Dedifferentiated amniotic fluid mesenchymal stem cell (primary cell): ENCODE measurements around the gene MMRN2.
"Not testable (repeated sequence)": the region's sequence is repeated elsewhere in the genome, so short reads cannot be mapped to it uniquely, and the experiment has no call there.

Source experiments
- DNase-seq: peaks from one replicate; pipeline ENCODE4 v3.0.0-alpha.2; 2016; ENCODE audit errors: extremely low spot score

Gene MMRN2

GRCh38 chr10:86941991-86942421, 15.4 kb downstream of the MMRN2 start:
- DNase-seq, result no peak

DNA sequence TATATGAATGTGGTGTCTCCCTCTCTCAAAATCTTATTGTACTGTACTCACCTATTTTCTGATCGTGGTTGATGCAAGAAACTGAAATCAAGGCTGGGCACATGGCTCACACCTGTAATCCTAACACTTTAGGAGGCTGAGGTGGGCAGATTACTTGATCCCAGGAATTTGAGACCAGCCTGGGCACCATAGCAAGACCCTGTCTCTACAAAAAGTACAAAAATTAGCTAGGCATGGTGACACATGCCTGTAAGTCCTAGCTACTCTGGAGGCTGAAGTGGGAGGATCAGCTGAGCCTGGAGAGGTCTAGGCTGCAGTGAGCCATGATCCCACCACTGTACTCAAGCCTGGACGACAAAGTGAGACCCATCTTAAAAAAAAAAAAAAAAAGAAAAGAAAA, 16.0 kb downstream of the MMRN2 start:
- DNase-seq, result no peak

DNA sequence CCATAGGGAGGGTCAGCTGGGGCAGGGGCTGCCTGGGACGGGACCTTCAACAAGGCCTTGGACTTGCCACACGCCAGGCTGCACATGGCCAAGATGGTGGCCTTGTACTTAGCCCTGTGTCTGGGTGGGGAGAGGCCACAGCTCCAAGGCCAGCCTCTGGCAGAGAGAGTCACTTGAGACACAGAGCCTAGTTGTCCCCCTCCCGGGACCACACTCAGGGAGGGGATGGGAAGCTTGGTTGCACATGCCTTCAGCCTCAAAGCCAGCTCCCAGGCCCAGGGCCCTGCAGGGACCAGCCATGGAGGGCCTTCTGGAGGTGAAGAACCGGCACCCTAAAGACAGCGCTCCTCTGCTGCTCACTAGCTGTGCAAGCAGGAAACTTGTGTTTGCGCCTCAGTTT, 16.7 kb downstream of the MMRN2 start:
- no peak for DNase-seq

- not testable (repeated sequence) for DNase-seq
Measured at GRCh38 chr10:86940076-86940475, 17.3 kb downstream of the MMRN2 start.

DNA sequence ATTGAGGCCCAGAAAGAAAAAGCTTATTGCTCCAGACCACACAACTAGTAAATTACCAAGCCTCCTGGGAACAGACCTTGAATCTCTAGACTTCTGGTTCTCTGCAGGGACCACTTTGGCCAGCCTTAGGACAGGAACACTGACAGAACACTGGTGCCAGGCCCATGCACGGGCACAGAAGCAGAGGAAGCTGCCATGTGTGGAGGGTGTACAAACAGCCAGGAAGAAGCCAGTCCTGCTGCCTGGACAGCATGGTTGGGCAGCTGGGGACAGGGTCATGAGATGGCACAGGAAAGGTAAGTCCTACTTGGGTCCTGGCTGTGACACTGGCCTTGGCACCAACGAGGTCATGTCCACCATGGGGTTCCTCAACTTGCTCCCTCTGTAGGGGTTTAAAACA, 19.2 kb downstream of the MMRN2 start:
- DNase-seq, result no peak

DNA sequence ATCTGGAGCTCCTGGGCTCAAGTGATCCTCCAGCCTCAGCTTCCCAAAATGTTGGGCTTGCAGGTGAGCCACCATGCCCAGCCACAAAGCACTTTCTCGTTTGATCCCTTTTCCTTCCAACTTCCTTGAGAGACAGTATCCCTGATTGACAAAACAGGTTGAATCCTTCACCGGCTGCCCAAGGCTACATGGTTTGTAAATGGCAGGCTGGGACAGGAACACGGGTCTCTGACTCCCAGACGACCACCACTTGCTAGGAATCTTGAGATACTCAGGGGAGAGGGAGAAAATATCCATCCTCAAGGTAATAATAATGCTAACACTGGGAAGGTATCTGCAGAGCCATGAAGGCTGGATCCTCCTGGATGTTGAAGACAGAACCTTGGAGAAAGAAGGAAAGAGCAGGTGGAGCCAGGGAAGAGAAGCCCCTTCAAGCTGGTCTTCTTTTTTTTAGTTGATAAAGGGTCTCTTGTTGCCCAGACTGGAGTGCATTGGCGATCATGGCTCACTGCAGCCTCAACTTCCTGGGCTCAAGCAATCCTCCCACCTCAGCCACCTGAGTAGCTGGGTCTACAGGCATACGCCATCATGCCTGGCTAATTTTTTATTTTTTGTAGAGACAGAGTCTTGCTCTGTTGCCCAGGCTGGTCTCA, 19.8 kb downstream of the MMRN2 start:
- DNase-seq, result no peak

GRCh38 chr10:86936661-86937501, 20.5 kb downstream of the MMRN2 start:
- DNase-seq, result no peak

- DNase-seq, result not testable (repeated sequence)
Measured at GRCh38 chr10:86934162-86934711, 23.2 kb downstream of the MMRN2 start.

GRCh38 chr10:86932674-86933073, 24.7 kb downstream of the MMRN2 start:
- no peak for DNase-seq

DNA sequence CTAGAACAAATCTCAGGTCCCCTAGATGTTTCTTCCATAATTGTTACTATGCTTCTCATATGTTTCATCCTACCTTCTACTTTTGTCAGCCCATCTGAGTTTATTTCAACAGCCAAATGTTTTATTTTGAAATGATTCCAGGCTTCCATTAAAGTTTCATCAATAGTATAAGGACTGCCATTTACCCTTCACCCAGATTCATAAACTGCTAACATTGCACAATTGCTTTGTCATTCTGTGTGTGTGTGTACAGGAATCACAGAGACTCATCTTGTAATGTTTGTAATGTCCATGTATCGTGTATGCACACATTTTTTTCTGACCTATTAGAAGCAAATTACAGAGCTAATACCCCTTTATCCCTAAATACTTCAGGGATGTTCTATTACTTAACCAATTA, 25.5 kb downstream of the MMRN2 start:
- no peak for DNase-seq

DNA sequence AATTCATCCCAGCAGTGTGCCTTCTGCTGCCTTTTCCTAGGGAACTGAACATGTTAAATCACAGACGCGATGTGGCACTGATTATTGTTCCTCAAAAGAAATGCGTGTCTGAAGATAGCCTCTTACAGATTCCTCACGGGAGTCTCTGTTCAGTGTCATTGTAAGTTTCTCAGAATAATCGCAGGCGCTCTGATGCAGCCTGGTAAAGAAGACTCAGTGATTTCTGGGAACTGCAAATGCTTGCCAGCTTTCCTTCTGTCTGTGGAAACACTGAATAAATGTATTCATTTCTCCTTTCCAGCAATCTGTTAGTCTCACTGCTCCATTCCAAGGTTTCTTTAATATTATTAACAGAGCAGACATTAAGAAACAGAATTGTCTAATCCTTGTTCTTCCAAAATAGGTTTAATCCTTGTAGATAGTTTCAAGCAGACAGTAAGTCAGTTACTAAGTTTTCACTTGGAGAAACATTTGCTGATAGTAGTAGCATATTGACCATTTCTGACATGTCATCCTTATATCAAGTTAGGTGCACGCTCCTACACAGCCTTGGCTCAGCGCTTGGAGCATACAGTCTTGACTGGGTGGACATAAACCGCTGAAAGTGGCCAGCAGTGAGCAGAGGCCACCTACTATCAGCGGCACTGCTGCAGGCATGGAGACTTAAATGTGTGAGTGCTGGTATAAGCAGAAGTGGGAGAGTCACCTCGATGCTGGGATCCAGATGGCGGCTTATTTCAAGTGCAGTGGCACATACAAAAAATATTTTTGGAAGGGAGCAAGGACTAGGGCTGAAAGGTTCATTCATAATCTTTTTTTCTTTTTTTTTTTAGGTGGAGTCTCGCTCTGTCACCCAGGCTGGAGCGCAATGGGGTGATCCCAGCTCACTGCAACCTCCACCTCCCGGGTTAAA, 27.7 kb downstream of the MMRN2 start:
- DNase-seq, result no peak

DNA sequence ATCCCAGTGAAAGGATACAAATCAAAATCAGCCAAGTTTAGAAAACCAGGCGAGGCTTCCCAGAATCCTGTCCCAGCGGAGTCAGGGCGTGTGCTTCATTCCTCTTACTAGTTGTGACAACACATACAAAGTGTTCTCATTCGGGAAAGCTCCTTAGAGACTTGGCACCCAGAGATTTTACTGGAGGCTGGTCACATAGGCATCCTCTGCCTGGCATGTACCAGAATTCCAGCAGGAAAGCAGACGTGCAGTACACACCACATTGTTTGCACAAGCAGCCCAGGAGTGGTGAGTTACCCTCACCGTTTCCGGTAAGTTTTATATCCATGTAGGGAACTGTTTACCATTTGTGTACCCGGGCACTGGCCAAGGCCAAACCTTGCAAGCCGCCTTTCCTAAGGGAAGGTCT, 34.9 kb downstream of the MMRN2 start:
- DNase-seq, result no peak

GRCh38 chr10:86918022-86918471, 39.4 kb downstream of the MMRN2 start:
- peak; percentile 33 for DNase-seq

DNA sequence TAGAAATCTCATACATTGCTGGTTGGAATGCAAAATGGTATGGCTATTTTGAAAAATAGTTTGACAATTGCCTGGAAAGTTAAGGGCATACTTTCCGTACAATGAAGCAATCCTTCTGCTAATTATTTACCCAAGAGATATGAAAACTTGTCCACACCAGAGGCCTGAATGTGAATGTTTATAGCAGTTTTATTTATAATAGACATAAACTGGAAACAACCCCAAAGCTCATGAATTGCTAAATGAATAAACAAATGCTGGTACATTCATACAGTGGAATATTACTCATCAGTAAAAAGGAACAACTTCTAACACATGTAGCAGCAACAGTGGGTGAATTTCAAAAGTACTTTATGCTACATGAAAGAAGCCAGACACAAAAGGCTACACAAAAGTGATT, 42.7 kb downstream of the MMRN2 start:
- no peak for DNase-seq

- DNase-seq, result no peak
Measured at GRCh38 chr10:86905429-86905828, 52.0 kb downstream of the MMRN2 start.

DNA sequence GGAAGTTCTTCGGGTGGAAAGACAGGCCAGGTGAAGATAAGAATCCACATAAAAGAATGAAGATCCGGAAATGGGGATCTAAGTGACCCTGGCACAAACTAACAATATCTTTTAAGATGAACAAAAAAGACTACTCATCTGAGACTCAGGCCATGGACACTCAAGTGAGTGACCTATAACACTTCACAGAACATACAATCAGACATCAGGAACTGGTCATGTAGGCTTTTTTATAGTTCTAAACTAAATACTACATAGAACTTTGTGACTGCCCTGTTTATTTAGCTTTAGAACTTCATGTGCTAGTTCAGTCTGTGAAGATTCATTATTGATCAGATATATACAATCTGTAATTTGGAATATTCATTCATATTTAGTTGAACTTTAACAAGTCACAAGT, 52.8 kb downstream of the MMRN2 start:
- DNase-seq, result no peak

- peak; percentile 58 for DNase-seq
Measured at GRCh38 chr10:86900955-86901354, 56.5 kb downstream of the MMRN2 start.

GRCh38 chr10:86899670-86900276, 57.6 kb downstream of the MMRN2 start:
- DNase-seq, result peak; percentile 81

- no peak for DNase-seq
Measured at GRCh38 chr10:86899132-86899531, 58.3 kb downstream of the MMRN2 start.

GRCh38 chr10:86898511-86898910, 58.9 kb downstream of the MMRN2 start:
- no peak for DNase-seq

DNA sequence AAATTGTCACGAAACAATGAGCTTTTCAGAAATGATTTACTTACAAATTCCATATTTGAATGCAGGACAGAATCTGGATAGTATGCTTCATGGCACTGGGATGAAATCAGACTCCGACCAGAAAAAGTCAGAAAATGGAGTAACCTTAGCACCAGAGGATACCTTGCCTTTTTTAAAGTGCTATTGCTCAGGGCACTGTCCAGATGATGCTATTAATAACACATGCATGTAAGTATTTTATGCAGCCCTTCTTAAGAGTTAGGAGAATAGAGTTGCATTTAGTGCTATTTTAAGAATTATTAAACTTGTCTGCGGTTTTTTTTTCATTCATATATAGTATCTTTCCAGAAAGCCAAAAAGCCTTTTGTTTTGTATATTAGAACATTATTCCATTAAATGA, 67.4 kb downstream of the MMRN2 start:
- no peak for DNase-seq
